ENCODE results near the gene JADE2. TPM values are rescaled to one million over a fixed set of nuclear protein-coding genes. Genes with fewer than 3 reads are reported as not detected.
"Not testable (repeated sequence)": the region's sequence is repeated elsewhere in the genome, so short reads cannot be mapped to it uniquely, and the experiment has no call there.

JADE2 gene
- total RNA-seq, 2 experiments from 2014 or later, result 120 to 124 TPM

GRCh38 chr5:134515801-134516200 lies 9.7 kb upstream of the JADE2 start:
- DNase-seq (no peak), ATAC-seq (ENCODE audit: poor library complexity) (no peak)
- Histone ChIP-seq H3K27ac (ENCODE audit: low read depth in 1 of 2, low read length in 2 of 2) (no peak overlapping the region), H3K4me3 (ENCODE audit: low read length) (no peak overlapping the region), H3K36me3 (ENCODE audit: insufficient read depth, low read length) (no peaks in the 10 kb centered on the region), H3K4me1 (ENCODE audit: insufficient read depth, low read length) (no peaks in the 10 kb centered on the region), H3K27me3 (ENCODE audit: control insufficient read depth in 1 of 2, insufficient read depth in 2 of 2, low read length in 2 of 2) (no peaks in the 10 kb centered on the region), H3K9me3 (ENCODE audit: control insufficient read depth in 1 of 2, insufficient read depth in 1 of 2, low read length in 2 of 2) (no peaks in the 10 kb centered on the region)
- intact Hi-C loops (cut with DNase I, micrococcal nuclease), result no loop called here
- POLR2A ChIA-PET, result interaction anchor here (0.9 kb wide), 1 partner anchor 44 kb away, joined by 3 read pairs; no protein-coding TSS in a partner anchor
- TF ChIP-seq CTCF (IDR thresholded peaks at IDR 0.05), result no peak
- no peak overlapping the region for H3K4me3 Mint-ChIP-seq
- no peak overlapping the region for H3K27ac Mint-ChIP-seq
- H3K4me1 Mint-ChIP-seq (ENCODE audit: low read depth), result peaks cover 4% of the 10 kb centered on the region
- H3K27me3 Mint-ChIP-seq, result no peaks in the 10 kb centered on the region
- no peaks in the 10 kb centered on the region for H3K9me3 Mint-ChIP-seq
- no peaks in the 10 kb centered on the region for H3K36me3 Mint-ChIP-seq (ENCODE audit: low read depth)
- CTCF ChIA-PET, result no interaction called here

- H3K27me3 Mint-ChIP-seq; H3K4me3 Mint-ChIP-seq; H3K4me1 Mint-ChIP-seq (ENCODE audit: low read depth); ATAC-seq (ENCODE audit: poor library complexity); H3K36me3 Mint-ChIP-seq (ENCODE audit: low read depth); H3K27ac Mint-ChIP-seq; H3K9me3 ChIP-seq (ENCODE audit: control insufficient read depth in 1 of 2, insufficient read depth in 1 of 2, low read length in 2 of 2); H3K27ac ChIP-seq (ENCODE audit: low read depth in 1 of 2, low read length in 2 of 2); DNase-seq; H3K4me1 ChIP-seq (ENCODE audit: insufficient read depth, low read length); H3K9me3 Mint-ChIP-seq; H3K36me3 ChIP-seq (ENCODE audit: insufficient read depth, low read length); intact Hi-C loops (cut with DNase I, micrococcal nuclease); H3K4me3 ChIP-seq (ENCODE audit: low read length); H3K27me3 ChIP-seq (ENCODE audit: control insufficient read depth in 1 of 2, insufficient read depth in 2 of 2, low read length in 2 of 2); CTCF ChIA-PET: not testable (repeated sequence)
- POLR2A ChIA-PET, result interaction anchor here (0.9 kb wide), 1 partner anchor 43 kb away, joined by 3 read pairs; no protein-coding TSS in a partner anchor
Measured at GRCh38 chr5:134516984-134517383, 8.5 kb upstream of the JADE2 start.

GRCh38 chr5:134517553-134517952 lies 7.9 kb upstream of the JADE2 start:
- intact Hi-C loops (cut with DNase I, micrococcal nuclease), result no loop called here
- H3K4me3 ChIP-seq (ENCODE audit: low read length), result no peak overlapping the region
- no peaks in the 10 kb centered on the region for H3K36me3 ChIP-seq (ENCODE audit: insufficient read depth, low read length)
- ChIA-PET CTCF (no interaction called here), POLR2A (no interaction called here)
- Mint-ChIP-seq H3K27ac (no peak overlapping the region), H3K36me3 (ENCODE audit: low read depth) (no peaks in the 10 kb centered on the region), H3K4me3 (no peak overlapping the region), H3K27me3 (no peaks in the 10 kb centered on the region), H3K4me1 (ENCODE audit: low read depth) (no peaks in the 10 kb centered on the region), H3K9me3 (no peaks in the 10 kb centered on the region)
- H3K4me1 ChIP-seq (ENCODE audit: insufficient read depth, low read length), result no peaks in the 10 kb centered on the region
- no peak for TF ChIP-seq CTCF (IDR thresholded peaks at IDR 0.05)
- H3K27me3 ChIP-seq (ENCODE audit: control insufficient read depth in 1 of 2, insufficient read depth in 2 of 2, low read length in 2 of 2), result no peaks in the 10 kb centered on the region
- DNase-seq (no peak), ATAC-seq (ENCODE audit: poor library complexity) (no peak)
- H3K9me3 ChIP-seq (ENCODE audit: control insufficient read depth in 1 of 2, insufficient read depth in 1 of 2, low read length in 2 of 2), result no peaks in the 10 kb centered on the region
- no peak overlapping the region for H3K27ac ChIP-seq (ENCODE audit: low read depth in 1 of 2, low read length in 2 of 2)

- intact Hi-C loops (cut with DNase I, micrococcal nuclease), result loop anchor here (2.0 to 10.0 kb wide), 4 partner anchors 23 to 385 kb away; partner anchors contain the start of genes DDX46 (in 1 of the 2), PCBD2 (in 1 of the 2) and SKP1 (in 1 of the 2)
- H3K27ac Mint-ChIP-seq, result no peak overlapping the region
- POLR2A ChIA-PET, result no interaction called here
Measured at GRCh38 chr5:134519989-134520388, 5.5 kb upstream of the JADE2 start.

More at GRCh38 chr5:134519989-134520388, 5.5 kb upstream of the JADE2 start:
- Histone ChIP-seq H3K27ac (ENCODE audit: low read depth in 1 of 2, low read length in 2 of 2) (no peak overlapping the region), H3K27me3 (ENCODE audit: control insufficient read depth in 1 of 2, insufficient read depth in 2 of 2, low read length in 2 of 2) (no peaks in the 10 kb centered on the region), H3K4me1 (ENCODE audit: insufficient read depth, low read length) (peaks cover 11% of the 10 kb centered on the region), H3K36me3 (ENCODE audit: insufficient read depth, low read length) (no peaks in the 10 kb centered on the region), H3K4me3 (ENCODE audit: low read length) (no peak overlapping the region), H3K9me3 (ENCODE audit: control insufficient read depth in 1 of 2, insufficient read depth in 1 of 2, low read length in 2 of 2) (no peaks in the 10 kb centered on the region)
- no peak for DNase-seq
- no peak for TF ChIP-seq CTCF (IDR thresholded peaks at IDR 0.05)
- H3K9me3 Mint-ChIP-seq, result no peaks in the 10 kb centered on the region
- no peak for ATAC-seq (ENCODE audit: poor library complexity)
- CTCF ChIA-PET, result interaction anchor here (1.4 kb wide), 1 partner anchor 108 kb away, joined by 4 read pairs; the partner anchor contains the start of gene CDKN2AIPNL
- peaks cover 8% of the 10 kb centered on the region for H3K36me3 Mint-ChIP-seq (ENCODE audit: low read depth)
- no peaks in the 10 kb centered on the region for H3K27me3 Mint-ChIP-seq
- peaks cover 14% of the 10 kb centered on the region for H3K4me1 Mint-ChIP-seq (ENCODE audit: low read depth)
- H3K4me3 Mint-ChIP-seq, result no peak overlapping the region
